NCI-H1436 (cell line): ENCODE results near the gene SRP68.
"Not testable (repeated sequence)": the region's sequence is repeated elsewhere in the genome, so short reads cannot be mapped to it uniquely, and the experiment has no call there.

Source experiments
- DNase-seq: peaks from one replicate; lab custom pipeline; 2025; lab: John Stamatoyannopoulos, UW

SRP68 gene

GRCh38 chr17:76076765-76077583 lies 4.7 kb upstream of the SRP68 start:
- no peak for DNase-seq

DNA sequence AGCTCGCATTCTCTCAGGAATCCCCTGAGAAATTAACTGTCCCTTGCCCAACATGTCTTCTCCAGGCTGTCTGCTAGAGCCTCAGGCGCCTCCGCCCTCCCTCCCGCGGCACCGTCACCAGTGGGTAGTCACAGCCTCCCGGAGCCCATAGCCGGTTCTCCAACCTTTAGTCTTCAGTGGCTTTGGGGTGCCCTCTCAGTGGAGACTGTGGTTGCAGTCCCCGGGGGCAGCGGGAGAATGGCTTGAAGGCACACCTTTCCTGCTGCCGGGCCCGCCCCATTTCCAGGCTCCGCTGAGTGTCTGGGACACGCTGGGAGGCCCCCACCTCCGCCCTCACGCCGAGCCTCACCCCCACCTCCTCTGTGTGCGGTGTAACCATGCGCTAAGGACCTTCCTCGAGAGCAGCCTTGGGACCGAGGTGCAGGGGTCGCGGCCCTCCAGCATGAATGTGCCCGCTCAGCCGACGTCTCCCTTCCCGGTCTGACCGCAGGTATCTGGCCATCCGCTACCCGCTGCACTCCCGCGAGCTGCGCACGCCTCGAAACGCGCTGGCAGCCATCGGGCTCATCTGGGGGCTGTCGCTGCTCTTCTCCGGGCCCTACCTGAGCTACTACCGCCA lies 3.9 kb upstream of the SRP68 start:
- no peak for DNase-seq

- DNase-seq = no peak
These were observed 3.2 kb upstream of the SRP68 start for GRCh38 chr17:76075364-76076145.

GRCh38 chr17:76074390-76075363 lies 2.4 kb upstream of the SRP68 start, which contains the start of gene GALR2:
Gene GALR2 (plus strand): TSS chr17:76074781. CDS start chr17:76074884, 103 bp downstream.
- DNase-seq = no peak

DNA sequence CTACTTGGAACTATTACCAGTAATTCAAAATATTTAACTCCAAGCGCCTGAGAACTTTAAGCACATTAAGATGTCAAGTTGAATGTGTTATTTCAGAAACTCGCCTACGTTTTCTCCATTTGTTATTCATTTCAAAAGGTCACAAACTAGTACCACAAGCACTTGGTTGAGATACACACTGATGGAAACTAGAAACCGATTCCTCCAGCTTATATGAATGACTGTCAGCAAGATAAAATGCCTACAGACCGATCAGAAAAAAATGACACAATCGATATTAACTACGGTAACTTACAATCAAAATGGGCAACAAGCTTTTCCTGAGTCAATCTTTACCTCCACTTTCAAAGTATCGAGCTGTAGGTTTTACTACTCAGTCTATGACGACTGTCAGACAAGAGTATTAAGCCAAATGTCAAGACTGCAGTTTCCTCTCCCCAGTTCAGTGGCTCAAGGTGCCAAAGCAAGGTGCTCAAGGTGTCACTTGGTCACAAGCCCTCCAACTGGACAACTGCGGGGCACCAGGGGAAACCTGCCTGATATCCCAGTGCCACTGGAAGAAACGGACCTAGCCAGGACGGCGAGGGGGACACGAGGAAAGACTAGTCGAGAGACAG lies 678 bp downstream of the SRP68 start:
- DNase-seq = no peak

- DNase-seq = no peak
These were observed 6.5 kb downstream of the SRP68 start for GRCh38 chr17:76065775-76066174.

- no peak for DNase-seq
These were observed 8.3 kb downstream of the SRP68 start for GRCh38 chr17:76063875-76064546.

DNA sequence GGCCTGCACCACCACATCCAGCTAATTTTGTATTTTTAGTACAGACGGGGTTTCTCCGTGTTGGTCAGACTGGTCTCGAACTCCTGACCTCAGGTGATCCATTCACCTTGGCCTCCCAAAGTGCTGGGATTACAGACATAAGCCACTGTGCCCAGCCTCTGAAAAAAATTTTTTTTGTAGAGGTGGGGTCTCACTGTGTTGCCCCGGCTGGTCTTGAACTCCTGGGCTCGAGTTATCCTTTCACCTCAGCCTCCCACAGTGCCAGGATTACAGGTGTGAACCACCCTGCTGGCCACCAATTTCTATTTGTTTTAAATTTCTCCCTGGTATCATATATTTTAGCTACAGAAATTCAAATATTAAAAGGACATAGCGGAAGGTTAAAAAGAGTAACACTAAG lies 14.1 kb downstream of the SRP68 start:
- DNase-seq = not testable (repeated sequence)

GRCh38 chr17:76056882-76057281 lies 15.4 kb downstream of the SRP68 start:
- no peak for DNase-seq

DNA sequence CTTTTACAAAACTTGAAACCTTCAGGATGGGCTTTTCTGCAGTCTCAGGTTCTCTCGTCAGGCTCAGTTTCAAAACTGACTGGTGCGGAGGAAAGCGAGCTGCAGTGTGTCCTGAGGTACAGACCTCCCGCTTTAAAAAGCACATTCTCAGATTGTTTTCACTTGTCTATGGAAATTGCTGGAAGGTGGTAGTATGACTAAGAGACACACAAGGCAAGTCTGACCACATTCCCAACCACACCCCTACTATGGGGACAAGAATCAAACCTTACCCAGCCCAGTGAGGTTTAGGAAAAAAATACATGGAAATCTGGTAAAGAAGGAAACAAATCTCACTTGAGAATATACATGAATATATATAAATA lies 18.2 kb downstream of the SRP68 start:
- no peak for DNase-seq

DNA sequence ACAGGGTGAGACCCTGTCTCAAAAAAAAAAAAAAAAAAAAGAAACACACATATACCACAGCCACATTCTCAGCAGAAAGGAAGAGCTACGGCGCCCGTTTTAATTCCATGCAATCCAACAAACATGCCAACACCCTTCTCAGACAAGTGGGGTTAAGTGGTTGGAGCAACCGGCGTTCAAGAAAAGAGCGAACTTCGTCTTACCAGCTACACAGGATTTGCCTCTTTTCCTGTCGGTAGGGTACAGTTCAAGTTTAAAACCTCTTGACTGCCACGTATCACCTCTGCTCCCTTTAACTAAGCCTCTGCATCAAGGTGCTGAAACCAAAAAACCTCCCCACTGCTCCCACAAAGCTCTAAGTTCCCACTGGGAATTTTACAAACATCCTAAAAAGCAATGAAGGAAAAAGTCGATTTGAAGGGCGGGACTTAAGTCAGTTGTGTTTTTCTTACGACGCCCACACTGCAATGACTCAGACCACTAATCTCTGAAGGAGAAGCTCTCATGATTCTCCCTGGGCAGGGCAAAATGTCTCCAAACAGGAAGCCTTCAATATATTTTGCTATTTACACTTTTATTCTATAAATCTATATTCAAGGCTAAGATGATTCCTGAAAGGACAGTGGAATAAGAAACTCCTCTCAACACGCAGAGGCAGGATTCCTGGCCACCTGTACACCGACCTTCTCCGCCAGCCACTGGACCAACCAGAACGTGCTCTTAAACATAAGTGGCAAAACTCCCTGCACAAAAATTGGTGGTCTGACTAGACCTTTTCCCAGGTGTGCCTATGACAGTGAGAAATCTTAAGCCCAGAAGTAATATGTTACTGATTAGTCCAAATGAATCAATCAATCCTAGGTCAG lies 18.8 kb downstream of the SRP68 start:
- no peak for DNase-seq

- DNase-seq = no peak
These were observed 20.8 kb downstream of the SRP68 start for GRCh38 chr17:76051561-76051960.

DNA sequence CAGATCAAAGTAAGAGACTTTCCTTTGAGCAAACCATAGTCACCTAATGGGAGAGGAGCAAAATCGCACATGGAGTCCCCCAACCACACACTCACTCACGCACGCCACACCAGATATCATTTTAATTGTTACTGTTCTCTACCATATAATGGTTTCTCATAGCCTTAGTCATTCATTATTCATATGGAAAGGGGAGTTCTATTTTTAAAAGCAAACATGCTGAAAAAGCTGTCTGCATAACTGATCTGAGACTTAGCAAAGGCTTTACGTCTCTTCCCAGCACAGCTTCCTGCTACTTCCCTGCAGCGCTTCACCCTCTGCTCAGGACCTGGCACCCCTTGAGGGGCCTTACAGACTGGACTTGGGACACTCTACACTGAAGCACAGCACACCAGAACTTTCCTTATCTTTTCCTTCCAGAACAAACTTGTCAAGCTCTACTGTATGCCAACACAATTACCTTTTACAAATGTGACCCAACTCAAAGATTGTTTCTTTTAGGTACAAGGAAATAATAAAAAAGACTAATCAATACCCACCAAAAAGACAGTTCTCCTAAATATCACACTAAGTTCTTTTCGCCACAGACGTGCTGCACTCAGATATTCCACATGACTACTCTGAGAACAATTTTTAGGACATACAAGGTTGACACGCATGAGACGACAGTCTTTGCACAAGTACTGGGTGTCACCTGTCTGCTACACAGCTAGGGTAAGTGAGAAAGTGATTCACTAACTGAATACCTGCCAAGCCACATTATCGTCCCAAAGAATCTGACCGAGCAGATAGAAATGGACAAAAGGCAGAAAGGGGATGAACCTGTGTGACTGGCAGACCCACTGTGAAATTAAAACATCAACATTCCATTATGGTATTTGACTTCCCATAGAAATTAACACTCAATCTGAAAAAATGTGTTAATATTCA lies 21.5 kb downstream of the SRP68 start:
- DNase-seq = no peak

GRCh38 chr17:76049836-76050537 lies 22.3 kb downstream of the SRP68 start:
- no peak for DNase-seq

DNA sequence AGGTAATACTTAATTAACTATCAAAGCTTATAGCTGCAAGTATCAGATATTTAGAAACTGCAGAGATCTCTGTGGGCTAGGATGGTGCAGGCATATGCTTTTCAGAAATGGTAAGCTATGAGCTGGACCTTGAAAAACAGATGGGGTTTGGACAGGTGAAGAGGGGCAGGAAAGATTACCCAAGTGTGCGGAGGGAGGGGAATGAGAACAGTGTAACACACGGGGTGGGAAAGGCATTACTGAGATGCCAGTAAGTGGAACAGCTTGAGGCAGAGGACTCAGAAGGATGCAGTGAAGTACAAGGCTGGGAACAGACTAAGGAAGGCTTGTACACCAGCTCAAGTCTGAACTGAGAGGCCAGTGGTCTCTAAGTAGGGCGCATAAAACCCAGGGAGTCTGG lies 23.1 kb downstream of the SRP68 start:
- no peak for DNase-seq

GRCh38 chr17:76048711-76049110 lies 23.6 kb downstream of the SRP68 start:
- no peak for DNase-seq

GRCh38 chr17:76048025-76048605 lies 24.2 kb downstream of the SRP68 start:
- no peak for DNase-seq

- no peak for DNase-seq
These were observed 26.3 kb downstream of the SRP68 start for GRCh38 chr17:76046064-76046463.
